Choroid plexus epithelial cell (primary cell): Measurements from ENCODE around the gene KCTD18.

ENCODE experiments used
- DNase-seq: peaks from one replicate; pipeline ENCODE4 v3.0.0-alpha.2; 2010; ENCODE audit warnings: low read depth
- H3K4me3 ChIP-seq: 2 replicates; pipeline ENCODE4 v1.5.1; 2011; ENCODE audit warnings: low read depth, mild to moderate bottlenecking, control low read depth, low read length, moderate library complexity
- CTCF ChIP-seq: conservative IDR thresholded peaks from 2 replicates; pipeline ENCODE4 v1.5.1; 2011; ENCODE audit warnings: low read depth, mild to moderate bottlenecking, control low read depth, inconsistent platforms, low read length, moderate library complexity

KCTD18 gene

GRCh38 chr2:200477667-200478131 lies 32.2 kb downstream of the KCTD18 start:
- DNase-seq, result no peak
- H3K4me3 ChIP-seq, result no peak overlapping the region
- no peak for TF ChIP-seq CTCF

- no peak for TF ChIP-seq CTCF
- no peak for DNase-seq
Observed at GRCh38 chr2:200476836-200477235, 33.0 kb downstream of the KCTD18 start.

DNA sequence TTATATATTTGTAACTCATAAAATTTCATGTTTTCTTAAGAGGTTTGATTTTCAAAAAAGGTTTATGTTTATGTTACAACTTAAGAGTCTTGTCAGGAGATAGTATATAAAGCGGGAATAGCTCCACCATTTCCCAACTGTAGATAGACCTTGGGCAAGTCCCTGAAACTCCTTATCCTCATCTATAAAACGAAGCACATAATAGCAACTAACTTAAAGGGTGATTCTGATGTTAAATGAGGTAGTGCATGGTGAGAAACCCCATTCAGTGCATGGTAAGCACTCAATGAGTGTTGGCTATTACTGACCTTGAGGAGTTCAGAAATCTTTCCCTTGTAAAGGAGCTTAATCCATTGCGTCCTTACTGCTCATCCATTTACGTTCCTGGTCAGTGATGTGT lies 34.1 kb downstream of the KCTD18 start:
- H3K4me3 ChIP-seq, result no peak overlapping the region
- no peak for DNase-seq
- no peak for TF ChIP-seq CTCF

More at GRCh38 chr2:200476836-200477235, 33.0 kb downstream of the KCTD18 start:
- no peak overlapping the region for H3K4me3 ChIP-seq

- TF ChIP-seq CTCF, result no peak
- DNase-seq, result no peak
- H3K4me3 ChIP-seq, result no peak overlapping the region
Observed at GRCh38 chr2:200472853-200473464, 36.9 kb downstream of the KCTD18 start.

DNA sequence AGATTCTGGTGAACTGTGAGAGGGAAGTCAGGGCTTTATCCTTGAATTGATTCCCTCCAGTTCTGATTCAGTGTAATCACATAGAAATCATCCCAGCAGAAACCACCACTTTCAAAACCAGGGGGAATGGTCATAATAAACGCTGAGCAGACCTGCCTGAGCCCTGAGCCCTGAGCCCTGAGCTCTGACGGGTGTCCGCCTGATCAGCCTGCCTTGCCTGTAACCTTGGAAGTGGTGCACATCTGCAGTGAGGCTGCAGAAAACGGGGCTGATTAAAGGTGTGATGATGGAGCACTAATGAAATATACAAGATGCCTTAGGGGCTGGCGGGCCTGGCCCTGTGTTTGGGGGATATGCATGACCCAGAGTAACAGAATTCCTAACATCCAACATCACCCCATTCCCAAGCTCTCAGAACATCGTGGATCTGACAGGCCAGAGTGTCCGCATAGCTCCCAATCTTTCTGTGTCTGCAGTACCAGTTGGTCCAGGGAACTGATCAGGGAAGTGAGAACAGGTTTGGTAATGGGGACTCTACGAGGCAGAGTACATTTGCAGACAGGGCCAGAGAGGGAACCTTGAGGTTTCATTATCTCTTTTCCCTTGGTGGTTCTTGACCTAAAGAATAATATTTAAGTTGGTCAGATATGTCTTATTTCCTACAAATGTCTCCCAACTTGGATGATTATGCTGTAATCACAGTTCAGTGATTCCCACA lies 37.8 kb downstream of the KCTD18 start:
- TF ChIP-seq CTCF, result no peak
- no peak for DNase-seq
- no peak overlapping the region for H3K4me3 ChIP-seq

DNA sequence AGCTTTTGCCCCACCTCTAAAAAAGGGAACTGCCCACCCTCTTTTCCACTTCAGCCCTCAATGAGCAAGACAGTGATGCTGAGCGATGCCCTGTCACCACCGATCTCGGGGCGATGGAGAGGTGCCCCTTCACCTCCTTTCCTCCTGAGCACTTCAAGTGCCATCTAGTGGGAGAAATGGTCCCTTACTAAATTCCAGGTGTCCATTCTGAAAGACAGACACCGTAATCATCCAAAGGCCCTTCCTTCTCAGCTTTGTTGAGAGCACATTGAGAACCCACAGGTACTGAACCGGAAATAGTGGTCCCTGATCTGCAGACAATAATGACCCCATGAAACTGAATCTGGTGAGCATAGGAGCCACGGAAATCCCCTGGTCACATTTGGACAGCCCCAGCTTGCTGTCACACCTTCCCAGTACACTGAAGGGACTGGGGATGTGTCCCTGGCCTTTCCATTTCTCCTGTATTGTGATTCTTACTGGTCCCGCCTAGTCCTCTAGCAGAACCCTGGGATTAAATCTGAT lies 38.5 kb downstream of the KCTD18 start:
- no peak overlapping the region for H3K4me3 ChIP-seq
- TF ChIP-seq CTCF, result peak; percentile 65
- peak; percentile 56 for DNase-seq
